IPS-18a (cell line): ENCODE results near the gene CBFA2T3.

Experiments used
- H3K27ac ChIP-seq: one replicate; pipeline ENCODE4 v1.5.1; 2013; ENCODE audit warnings: low read length
- H3K27me3 ChIP-seq: one replicate; pipeline ENCODE4 v1.6.1; 2013; ENCODE audit warnings: mild to moderate bottlenecking, low read length; ENCODE audit not compliant: control insufficient read depth, insufficient read depth
- H3K36me3 ChIP-seq: one replicate; pipeline ENCODE4 v1.6.1; 2013; ENCODE audit warnings: low read depth, low read length; ENCODE audit not compliant: control insufficient read depth
- H3K4me1 ChIP-seq: one replicate; pipeline ENCODE4 v1.6.1; 2013; ENCODE audit warnings: low read depth, low read length; ENCODE audit not compliant: control insufficient read depth
- H3K4me3 ChIP-seq: one replicate; pipeline ENCODE4 v1.5.1; 2013; ENCODE audit warnings: low read length
- H3K9ac ChIP-seq: one replicate; pipeline ENCODE4 v1.6.1; 2013; ENCODE audit warnings: mild to moderate bottlenecking, low read length, moderate library complexity
- H3K9me3 ChIP-seq: one replicate; pipeline ENCODE4 v1.6.1; 2013; ENCODE audit warnings: low read depth, low read length; ENCODE audit not compliant: control insufficient read depth

Gene CBFA2T3

GRCh38 chr16:88926374-88926990, 50.5 kb downstream of the CBFA2T3 start:
- peaks cover 4% of the 10 kb centered on the region for H3K4me1 ChIP-seq
- H3K9ac ChIP-seq = no peak overlapping the region
- H3K4me3 ChIP-seq = no peak overlapping the region
- H3K27ac ChIP-seq = no peak overlapping the region
- no peaks in the 10 kb centered on the region for H3K36me3 ChIP-seq
- H3K9me3 ChIP-seq = no peaks in the 10 kb centered on the region
- no peaks in the 10 kb centered on the region for H3K27me3 ChIP-seq

DNA sequence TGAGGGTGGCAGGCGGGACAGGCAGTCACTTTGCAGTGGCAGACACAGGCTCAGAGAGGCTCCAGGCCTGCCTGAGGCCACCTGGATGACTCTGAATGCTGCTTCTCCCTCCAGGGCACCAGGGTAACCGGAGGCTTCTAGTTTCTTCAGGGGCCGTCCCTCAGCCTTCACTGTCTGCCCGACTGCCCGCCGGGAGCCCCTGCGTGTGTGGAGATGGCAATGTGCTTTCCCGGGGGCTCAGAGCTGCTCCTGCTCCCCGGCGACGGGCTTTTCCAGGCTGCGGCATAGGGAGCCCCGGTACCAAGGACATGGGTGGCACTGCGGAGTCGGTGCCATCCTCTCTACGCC, 51.5 kb downstream of the CBFA2T3 start:
- Histone ChIP-seq H3K36me3 (no peaks in the 10 kb centered on the region), H3K4me1 (peaks cover 4% of the 10 kb centered on the region), H3K27me3 (no peaks in the 10 kb centered on the region), H3K9ac (no peak overlapping the region), H3K4me3 (no peak overlapping the region), H3K27ac (no peak overlapping the region), H3K9me3 (no peaks in the 10 kb centered on the region)

DNA sequence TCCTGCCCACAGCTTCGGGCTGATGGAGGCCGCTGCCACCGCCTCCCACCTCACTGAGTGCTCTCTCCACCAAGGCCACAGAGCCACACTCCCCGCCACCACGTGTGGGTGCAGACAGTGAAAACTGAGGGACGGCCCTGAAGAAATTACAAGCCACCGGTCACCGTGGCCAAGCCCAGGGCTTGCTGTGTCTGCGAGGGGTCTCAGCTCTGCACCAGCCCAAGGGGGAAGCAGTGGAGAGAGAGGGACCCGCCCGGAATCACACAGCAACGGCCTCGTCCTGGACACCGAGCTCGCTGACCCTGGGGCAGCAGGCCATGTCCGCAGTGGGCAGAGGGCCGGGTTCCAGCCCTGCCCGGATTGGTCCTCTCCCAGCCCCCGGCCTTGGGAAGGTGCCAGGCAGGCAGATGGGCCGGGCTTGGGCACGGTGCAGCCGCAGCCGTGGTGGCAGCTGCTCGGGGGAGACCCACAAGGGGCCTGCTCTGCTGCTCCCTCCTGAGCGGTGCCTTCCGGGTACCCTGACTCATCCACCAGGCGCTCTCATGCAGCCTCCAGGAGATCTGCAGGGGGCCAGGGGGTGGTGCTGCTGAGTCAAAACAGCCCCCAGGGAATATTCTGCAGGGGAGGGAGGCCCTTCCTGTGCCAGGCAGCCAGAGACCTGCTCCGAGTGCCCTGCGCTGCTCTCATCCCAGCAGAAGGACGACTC, 52.0 kb downstream of the CBFA2T3 start:
- no peak overlapping the region for H3K4me3 ChIP-seq
- H3K4me1 ChIP-seq = peaks cover 4% of the 10 kb centered on the region
- H3K9ac ChIP-seq = no peak overlapping the region
- no peaks in the 10 kb centered on the region for H3K36me3 ChIP-seq
- no peaks in the 10 kb centered on the region for H3K9me3 ChIP-seq
- no peak overlapping the region for H3K27ac ChIP-seq
- H3K27me3 ChIP-seq = no peaks in the 10 kb centered on the region

DNA sequence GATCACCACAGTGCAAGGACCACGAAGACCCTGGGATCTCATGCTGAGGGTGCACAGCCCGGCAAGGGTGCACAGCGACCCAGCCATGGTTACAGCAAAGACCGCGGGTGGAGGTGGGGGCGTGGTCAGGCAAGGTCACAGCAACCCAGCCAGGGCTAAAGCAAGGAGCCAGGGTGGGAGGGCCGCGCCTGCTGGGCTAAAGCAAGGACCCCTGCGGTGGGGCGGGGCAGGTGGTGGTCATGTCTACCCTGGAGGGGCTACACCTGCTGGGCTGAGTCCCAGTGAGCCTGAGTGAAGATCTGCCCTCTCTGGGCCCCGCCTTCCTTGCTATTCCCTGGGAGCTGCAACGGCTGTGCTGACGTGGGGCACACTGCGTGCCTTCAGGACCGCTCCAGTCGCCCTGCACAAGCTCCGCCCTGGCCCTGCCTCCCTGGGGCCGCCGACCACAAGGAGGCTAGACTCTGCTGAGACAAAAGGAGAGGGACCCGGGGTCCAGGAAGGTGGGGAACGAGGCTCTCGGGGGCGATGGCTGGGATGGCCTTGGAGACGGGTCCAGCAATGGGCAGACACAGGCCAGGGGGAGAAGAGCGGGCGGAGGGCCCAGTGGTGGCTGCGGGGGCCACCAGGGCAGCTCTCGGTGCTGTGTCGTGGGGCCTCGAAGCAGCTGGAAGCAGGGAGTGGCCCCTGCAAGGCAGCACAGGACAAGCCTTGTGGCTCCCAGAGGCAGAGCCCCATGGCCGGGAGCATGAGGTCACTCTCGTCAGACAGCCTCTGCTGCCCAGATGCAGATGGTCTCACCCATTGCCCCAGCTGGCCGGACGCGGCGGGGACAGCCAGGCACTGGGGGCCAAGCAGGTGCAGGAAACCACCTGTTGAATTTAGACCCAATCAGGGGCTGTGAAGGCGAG, 52.8 kb downstream of the CBFA2T3 start:
- H3K27ac ChIP-seq = no peak overlapping the region
- H3K27me3 ChIP-seq = no peaks in the 10 kb centered on the region
- H3K9ac ChIP-seq = no peak overlapping the region
- no peak overlapping the region for H3K4me3 ChIP-seq
- no peaks in the 10 kb centered on the region for H3K9me3 ChIP-seq
- H3K36me3 ChIP-seq = no peaks in the 10 kb centered on the region
- peaks cover 4% of the 10 kb centered on the region for H3K4me1 ChIP-seq

GRCh38 chr16:88923450-88923849, 53.6 kb downstream of the CBFA2T3 start:
- no peaks in the 10 kb centered on the region for H3K36me3 ChIP-seq
- no peak overlapping the region for H3K4me3 ChIP-seq
- H3K9ac ChIP-seq = no peak overlapping the region
- no peak overlapping the region for H3K27ac ChIP-seq
- peaks cover 4% of the 10 kb centered on the region for H3K4me1 ChIP-seq
- H3K27me3 ChIP-seq = no peaks in the 10 kb centered on the region
- no peaks in the 10 kb centered on the region for H3K9me3 ChIP-seq

DNA sequence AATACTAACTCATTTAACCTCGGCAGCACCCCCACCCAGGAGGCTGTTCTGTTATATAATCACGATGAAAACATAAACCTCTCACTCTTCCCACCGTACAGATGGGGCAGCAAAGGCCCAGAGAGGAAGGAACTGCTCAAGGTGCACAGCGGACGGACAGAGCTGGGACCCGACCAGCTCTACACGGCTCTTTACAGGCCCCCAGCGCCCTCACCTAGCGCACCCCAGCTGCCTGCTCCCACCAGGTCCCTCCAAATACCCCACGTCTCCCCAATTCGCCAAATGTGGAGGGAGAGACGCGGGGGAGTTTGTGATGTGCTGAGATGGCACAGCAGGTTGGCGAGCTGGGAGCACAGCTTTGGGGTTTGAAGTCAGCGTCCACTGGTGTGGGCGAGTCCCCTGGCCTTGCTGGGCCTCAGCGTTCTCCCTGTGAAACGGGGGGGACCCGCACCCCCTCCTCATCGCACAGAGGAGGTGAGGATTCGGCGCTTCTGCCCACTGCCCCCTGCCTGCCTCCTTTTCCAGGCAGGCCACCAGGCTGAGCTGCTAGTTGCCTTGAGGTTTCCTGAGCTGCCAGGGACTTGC, 54.1 kb downstream of the CBFA2T3 start:
- Histone ChIP-seq H3K9ac (no peak overlapping the region), H3K27ac (no peak overlapping the region), H3K27me3 (no peaks in the 10 kb centered on the region), H3K36me3 (no peaks in the 10 kb centered on the region), H3K4me1 (peaks cover 4% of the 10 kb centered on the region), H3K9me3 (no peaks in the 10 kb centered on the region), H3K4me3 (no peak overlapping the region)

DNA sequence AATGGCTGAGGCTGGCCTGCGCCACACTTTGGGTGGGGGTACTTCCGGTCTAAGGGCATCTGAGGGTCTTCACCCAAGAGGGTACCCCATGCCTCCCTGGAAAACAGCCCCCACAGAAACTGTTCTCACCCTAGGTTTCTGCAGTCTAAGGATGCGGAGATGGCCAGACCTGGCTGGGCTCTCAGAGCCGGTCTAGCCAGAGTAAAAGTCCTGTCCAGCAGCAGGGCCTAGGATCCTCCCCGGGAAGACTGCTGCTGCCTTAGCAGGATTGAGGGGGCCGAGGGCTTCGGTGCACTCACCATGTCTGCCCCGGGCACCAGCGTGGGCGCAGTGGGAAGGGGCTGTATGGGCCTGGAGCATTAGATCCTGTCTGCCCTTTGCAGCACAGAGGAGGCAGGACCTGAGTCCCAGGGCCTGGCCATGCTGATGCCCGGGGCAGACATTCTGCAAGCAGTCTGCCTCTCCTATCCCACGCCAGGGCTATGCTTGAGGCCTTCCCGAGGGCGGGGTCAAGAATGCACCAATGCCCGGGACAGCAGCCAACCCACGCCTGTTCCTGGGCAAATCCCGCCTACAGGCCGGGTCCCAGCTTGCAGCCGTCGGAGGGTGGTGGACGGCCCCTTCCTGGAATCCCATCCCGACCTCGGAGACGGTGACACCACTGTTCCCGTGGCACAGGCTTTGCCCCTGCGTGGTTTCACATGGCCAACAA, 54.7 kb downstream of the CBFA2T3 start:
- Histone ChIP-seq H3K36me3 (no peaks in the 10 kb centered on the region), H3K27ac (no peak overlapping the region), H3K9ac (no peak overlapping the region), H3K4me3 (no peak overlapping the region), H3K9me3 (no peaks in the 10 kb centered on the region), H3K27me3 (no peaks in the 10 kb centered on the region), H3K4me1 (peaks cover 4% of the 10 kb centered on the region)

- Histone ChIP-seq H3K9ac (no peak overlapping the region), H3K27ac (no peak overlapping the region), H3K9me3 (no peaks in the 10 kb centered on the region), H3K36me3 (no peaks in the 10 kb centered on the region), H3K27me3 (no peaks in the 10 kb centered on the region), H3K4me3 (no peak overlapping the region), H3K4me1 (peaks cover 4% of the 10 kb centered on the region)
These were observed 55.4 kb downstream of the CBFA2T3 start for GRCh38 chr16:88921591-88921990.

DNA sequence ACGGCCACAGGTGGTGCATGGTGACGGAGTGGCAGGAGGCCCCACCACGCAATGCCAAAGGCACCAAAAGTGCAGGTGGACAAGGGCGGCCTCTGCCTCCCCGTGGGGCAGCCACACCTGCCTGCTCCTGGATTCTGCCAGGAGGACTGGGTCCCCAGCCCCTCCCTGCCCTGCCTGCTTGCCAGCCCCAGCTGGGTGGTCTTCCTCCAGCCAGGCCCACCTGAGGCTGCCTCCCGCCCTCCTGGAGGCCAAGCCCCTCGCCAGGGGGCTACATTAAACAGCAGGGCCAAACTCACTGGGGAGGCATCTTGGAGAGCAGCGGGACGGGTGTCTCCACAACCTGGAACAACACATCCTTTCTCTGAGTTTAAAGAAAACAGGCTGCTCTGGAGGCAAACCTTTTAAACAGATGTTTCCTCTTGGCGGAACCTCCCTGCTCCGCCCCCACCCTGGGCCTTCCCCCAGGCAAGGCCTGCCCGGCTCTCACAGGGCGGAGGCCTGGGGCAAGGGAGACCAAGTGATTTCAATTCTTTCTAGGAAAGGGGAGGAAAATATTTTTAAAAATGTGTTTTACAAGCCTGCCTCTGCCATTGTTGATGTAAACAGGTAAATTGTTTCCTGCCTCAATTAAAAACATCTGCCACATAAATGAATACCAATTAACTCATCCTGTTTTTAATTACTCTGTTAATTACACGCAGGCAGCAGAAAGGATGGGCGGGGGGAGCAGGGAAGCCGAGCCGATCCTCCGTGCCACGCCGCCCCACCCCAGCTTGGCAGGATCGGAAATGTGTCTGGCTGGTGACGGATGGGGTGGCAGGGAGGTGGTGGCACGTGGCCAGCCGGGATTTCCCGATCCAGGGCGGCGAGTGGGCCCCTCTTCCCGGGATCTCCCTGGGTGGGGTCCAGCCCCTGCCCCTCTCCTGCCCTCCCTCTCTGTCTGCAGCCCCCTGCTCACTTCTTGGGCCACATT, 56.1 kb downstream of the CBFA2T3 start:
- H3K9ac ChIP-seq = no peak overlapping the region
- peaks cover under 1% of the 10 kb centered on the region for H3K4me1 ChIP-seq

DNA sequence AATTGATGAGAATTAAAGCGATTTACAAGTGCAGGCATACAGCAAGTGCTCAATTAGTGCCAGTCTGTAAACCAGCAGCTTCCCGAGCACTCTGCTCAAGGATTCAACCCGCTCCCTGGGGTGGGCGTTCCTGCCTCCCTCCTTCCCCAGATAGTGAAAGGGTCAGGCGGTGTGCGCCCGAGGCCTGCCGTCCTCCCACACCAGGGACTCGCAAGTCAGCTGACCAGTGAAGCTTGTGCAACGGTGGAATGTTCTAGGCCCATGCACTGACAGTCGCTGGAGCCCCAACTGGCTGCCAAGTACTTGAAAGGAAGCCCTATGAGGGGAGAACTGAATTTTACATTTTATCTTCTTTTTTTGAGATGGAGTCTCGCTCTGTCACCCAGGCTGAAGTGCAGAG, 57.1 kb downstream of the CBFA2T3 start:
- Histone ChIP-seq H3K4me3 (no peak overlapping the region), H3K27me3 (no peaks in the 10 kb centered on the region), H3K9ac (no peak overlapping the region), H3K9me3 (no peaks in the 10 kb centered on the region), H3K4me1 (no peaks in the 10 kb centered on the region), H3K36me3 (no peaks in the 10 kb centered on the region), H3K27ac (no peak overlapping the region)

More for the DNA sequence above, 56.1 kb downstream of the CBFA2T3 start:
- H3K4me3 ChIP-seq = no peak overlapping the region
- H3K27me3 ChIP-seq = no peaks in the 10 kb centered on the region
- H3K27ac ChIP-seq = no peak overlapping the region
- no peaks in the 10 kb centered on the region for H3K36me3 ChIP-seq
- no peaks in the 10 kb centered on the region for H3K9me3 ChIP-seq
